ENCODE results near the gene CEP112. TPM values are rescaled to one million over a fixed set of nuclear protein-coding genes. Genes with fewer than 3 reads are reported as not detected.

The CEP112 gene
- total RNA-seq, 1 donor from 2014 or later: 13.9 TPM

DNA sequence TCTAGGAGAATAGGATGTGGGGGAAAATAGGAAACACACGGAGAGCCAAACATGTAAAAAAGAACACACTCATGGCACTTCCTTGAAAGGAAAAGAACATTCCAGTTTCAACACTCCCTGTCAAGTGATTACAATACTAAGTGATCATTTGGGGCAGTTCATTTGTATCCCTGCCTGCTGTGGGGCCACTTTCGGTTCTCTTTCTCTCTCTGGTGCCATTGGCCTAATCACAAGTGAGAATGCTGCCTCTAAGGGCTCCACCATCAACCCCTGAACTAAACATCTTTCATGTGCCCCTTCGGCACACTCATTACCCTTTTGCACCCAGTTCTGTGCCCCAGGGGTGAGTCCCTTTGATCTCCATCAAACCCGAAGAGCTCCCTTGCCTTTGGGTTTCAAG, 197.3 kb downstream of the CEP112 start:
- Histone ChIP-seq H3K9ac (ENCODE audit: low read length) (no peak overlapping the region), H4K20me1 (ENCODE audit: insufficient read depth, low read length) (no peaks in the 10 kb centered on the region), H3K9me3 (ENCODE audit: insufficient read depth, low read depth, low read length) (no peaks in the 10 kb centered on the region), H3K4me2 (ENCODE audit: low read length) (no peak overlapping the region), H3K79me2 (ENCODE audit: insufficient read depth, low read length) (no peaks in the 10 kb centered on the region), H3K27me3 (ENCODE audit: insufficient read depth, low read length) (no peaks in the 10 kb centered on the region), H3K27ac (ENCODE audit: low read depth, low read length) (no peak overlapping the region), H3K4me3 (ENCODE audit: insufficient read depth, low read depth, low read length) (no peak overlapping the region), H3K4me1 (ENCODE audit: insufficient read depth, low read length) (no peaks in the 10 kb centered on the region), H2AFZ (ENCODE audit: low read depth, low read length) (no peak overlapping the region), H3K36me3 (ENCODE audit: insufficient read depth, low read length) (no peaks in the 10 kb centered on the region)
- TF ChIP-seq, protein P1, sequence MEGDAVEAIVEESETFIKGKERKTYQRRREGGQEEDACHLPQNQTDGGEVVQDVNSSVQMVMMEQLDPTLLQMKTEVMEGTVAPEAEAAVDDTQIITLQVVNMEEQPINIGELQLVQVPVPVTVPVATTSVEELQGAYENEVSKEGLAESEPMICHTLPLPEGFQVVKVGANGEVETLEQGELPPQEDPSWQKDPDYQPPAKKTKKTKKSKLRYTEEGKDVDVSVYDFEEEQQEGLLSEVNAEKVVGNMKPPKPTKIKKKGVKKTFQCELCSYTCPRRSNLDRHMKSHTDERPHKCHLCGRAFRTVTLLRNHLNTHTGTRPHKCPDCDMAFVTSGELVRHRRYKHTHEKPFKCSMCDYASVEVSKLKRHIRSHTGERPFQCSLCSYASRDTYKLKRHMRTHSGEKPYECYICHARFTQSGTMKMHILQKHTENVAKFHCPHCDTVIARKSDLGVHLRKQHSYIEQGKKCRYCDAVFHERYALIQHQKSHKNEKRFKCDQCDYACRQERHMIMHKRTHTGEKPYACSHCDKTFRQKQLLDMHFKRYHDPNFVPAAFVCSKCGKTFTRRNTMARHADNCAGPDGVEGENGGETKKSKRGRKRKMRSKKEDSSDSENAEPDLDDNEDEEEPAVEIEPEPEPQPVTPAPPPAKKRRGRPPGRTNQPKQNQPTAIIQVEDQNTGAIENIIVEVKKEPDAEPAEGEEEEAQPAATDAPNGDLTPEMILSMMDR (IDR thresholded peaks at IDR 0.05; ENCODE audit: insufficient read depth, low read depth, low read length): no peak
- no peak for TF ChIP-seq EZH2 (IDR thresholded peaks at IDR 0.05; ENCODE audit: insufficient read depth, low read length)
- FAIRE-seq (no peak), DNase-seq (ENCODE audit: low read depth) (no peak)
- H3K36me3 Mint-ChIP-seq (ENCODE audit: low read depth, unreplicated experiment): peaks cover 1% of the 10 kb centered on the region
- H3K4me3 Mint-ChIP-seq (ENCODE audit: unreplicated experiment): no peak overlapping the region
- no peaks in the 10 kb centered on the region for H3K27me3 Mint-ChIP-seq (ENCODE audit: low read depth, unreplicated experiment)
- no peak overlapping the region for H3K27ac Mint-ChIP-seq (ENCODE audit: unreplicated experiment)
- peaks cover 2% of the 10 kb centered on the region for H3K9me3 Mint-ChIP-seq (ENCODE audit: unreplicated experiment)
- H3K4me1 Mint-ChIP-seq (ENCODE audit: low read depth, unreplicated experiment): no peaks in the 10 kb centered on the region

DNA sequence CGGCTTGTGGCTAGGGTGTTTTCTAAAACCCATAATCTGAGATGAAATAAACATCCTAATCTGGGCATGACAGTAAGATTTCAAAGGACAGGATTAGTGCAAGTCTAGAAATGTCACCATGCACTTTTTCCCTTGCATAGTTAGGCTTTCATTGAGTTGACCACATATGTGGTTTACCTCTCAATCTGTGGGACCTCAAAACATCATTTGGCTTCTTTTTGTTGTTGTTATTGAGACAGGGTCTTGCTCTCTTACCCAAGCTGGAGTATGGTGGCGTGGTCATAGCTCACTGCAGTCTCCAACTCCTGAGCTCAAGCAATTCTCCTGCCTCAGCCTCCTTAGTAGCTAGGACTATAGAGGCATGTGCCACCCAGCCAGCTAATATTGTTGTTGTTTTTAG, 197.8 kb downstream of the CEP112 start:
- no peak overlapping the region for H3K27ac Mint-ChIP-seq (ENCODE audit: unreplicated experiment)
- no peaks in the 10 kb centered on the region for H3K36me3 ChIP-seq (ENCODE audit: insufficient read depth, low read length)
- no peak overlapping the region for H3K4me3 ChIP-seq (ENCODE audit: insufficient read depth, low read depth, low read length)
- DNase-seq (ENCODE audit: low read depth) (no peak), FAIRE-seq (no peak)
- TF ChIP-seq, protein P1 (IDR thresholded peaks at IDR 0.05; ENCODE audit: insufficient read depth, low read depth, low read length): no peak
- no peak for TF ChIP-seq EZH2 (IDR thresholded peaks at IDR 0.05; ENCODE audit: insufficient read depth, low read length)
- no peaks in the 10 kb centered on the region for H3K4me1 ChIP-seq (ENCODE audit: insufficient read depth, low read length)
- no peak overlapping the region for H3K4me3 Mint-ChIP-seq (ENCODE audit: unreplicated experiment)
- H3K27me3 ChIP-seq (ENCODE audit: insufficient read depth, low read length): no peaks in the 10 kb centered on the region
- H3K36me3 Mint-ChIP-seq (ENCODE audit: low read depth, unreplicated experiment): no peaks in the 10 kb centered on the region
- no peaks in the 10 kb centered on the region for H3K79me2 ChIP-seq (ENCODE audit: insufficient read depth, low read length)
- H3K4me1 Mint-ChIP-seq (ENCODE audit: low read depth, unreplicated experiment): no peaks in the 10 kb centered on the region
- H2AFZ ChIP-seq (ENCODE audit: low read depth, low read length): no peak overlapping the region
- H4K20me1 ChIP-seq (ENCODE audit: insufficient read depth, low read length): no peaks in the 10 kb centered on the region
- no peak overlapping the region for H3K27ac ChIP-seq (ENCODE audit: low read depth, low read length)
- H3K27me3 Mint-ChIP-seq (ENCODE audit: low read depth, unreplicated experiment): no peaks in the 10 kb centered on the region
- H3K4me2 ChIP-seq (ENCODE audit: low read length): no peak overlapping the region
- H3K9me3 Mint-ChIP-seq (ENCODE audit: unreplicated experiment): peaks cover 2% of the 10 kb centered on the region
- H3K9me3 ChIP-seq (ENCODE audit: insufficient read depth, low read depth, low read length): no peaks in the 10 kb centered on the region
- H3K9ac ChIP-seq (ENCODE audit: low read length): no peak overlapping the region

DNA sequence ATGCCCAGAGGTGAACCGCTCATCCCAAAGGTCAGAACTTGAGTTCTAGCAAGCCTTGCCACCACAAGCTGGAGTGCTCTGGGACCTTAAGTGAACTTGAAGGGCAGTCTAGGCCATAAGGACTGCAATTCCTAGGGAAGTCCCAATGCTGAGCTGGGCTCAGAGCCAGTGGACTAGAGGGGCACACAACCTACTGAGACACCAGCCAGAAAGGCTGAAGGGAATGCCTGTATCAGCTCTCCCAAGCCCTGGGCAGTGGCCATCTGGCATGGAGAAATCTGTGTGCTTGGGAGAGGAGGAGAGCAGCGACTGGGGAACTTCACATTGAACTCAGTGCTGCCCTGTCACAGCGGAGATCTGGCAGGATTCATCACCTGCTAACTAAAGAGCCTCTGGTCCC, 201.3 kb downstream of the CEP112 start:
- DNase-seq (ENCODE audit: low read depth) (no peak), FAIRE-seq (no peak)
- Histone ChIP-seq H3K4me3 (ENCODE audit: insufficient read depth, low read depth, low read length) (no peak overlapping the region), H3K9me3 (ENCODE audit: insufficient read depth, low read depth, low read length) (no peaks in the 10 kb centered on the region), H2AFZ (ENCODE audit: low read depth, low read length) (no peak overlapping the region), H3K4me1 (ENCODE audit: insufficient read depth, low read length) (no peaks in the 10 kb centered on the region), H4K20me1 (ENCODE audit: insufficient read depth, low read length) (no peaks in the 10 kb centered on the region), H3K79me2 (ENCODE audit: insufficient read depth, low read length) (no peaks in the 10 kb centered on the region), H3K4me2 (ENCODE audit: low read length) (no peak overlapping the region), H3K27me3 (ENCODE audit: insufficient read depth, low read length) (no peaks in the 10 kb centered on the region), H3K9ac (ENCODE audit: low read length) (no peak overlapping the region), H3K27ac (ENCODE audit: low read depth, low read length) (no peak overlapping the region), H3K36me3 (ENCODE audit: insufficient read depth, low read length) (no peaks in the 10 kb centered on the region)
- H3K27ac Mint-ChIP-seq (ENCODE audit: unreplicated experiment): no peak overlapping the region
- H3K27me3 Mint-ChIP-seq (ENCODE audit: low read depth, unreplicated experiment): no peaks in the 10 kb centered on the region
- TF ChIP-seq EZH2 (IDR thresholded peaks at IDR 0.05; ENCODE audit: insufficient read depth, low read length): no peak
- TF ChIP-seq, protein P1 (IDR thresholded peaks at IDR 0.05; ENCODE audit: insufficient read depth, low read depth, low read length): no peak
- no peaks in the 10 kb centered on the region for H3K36me3 Mint-ChIP-seq (ENCODE audit: low read depth, unreplicated experiment)
- no peak overlapping the region for H3K4me3 Mint-ChIP-seq (ENCODE audit: unreplicated experiment)
- H3K4me1 Mint-ChIP-seq (ENCODE audit: low read depth, unreplicated experiment): no peaks in the 10 kb centered on the region
- H3K9me3 Mint-ChIP-seq (ENCODE audit: unreplicated experiment): peaks cover 7% of the 10 kb centered on the region

All from astrocyte (in vitro differentiated cells and primary cell).